ENCODE measurements around the gene CHD3.

The CHD3 gene

DNA sequence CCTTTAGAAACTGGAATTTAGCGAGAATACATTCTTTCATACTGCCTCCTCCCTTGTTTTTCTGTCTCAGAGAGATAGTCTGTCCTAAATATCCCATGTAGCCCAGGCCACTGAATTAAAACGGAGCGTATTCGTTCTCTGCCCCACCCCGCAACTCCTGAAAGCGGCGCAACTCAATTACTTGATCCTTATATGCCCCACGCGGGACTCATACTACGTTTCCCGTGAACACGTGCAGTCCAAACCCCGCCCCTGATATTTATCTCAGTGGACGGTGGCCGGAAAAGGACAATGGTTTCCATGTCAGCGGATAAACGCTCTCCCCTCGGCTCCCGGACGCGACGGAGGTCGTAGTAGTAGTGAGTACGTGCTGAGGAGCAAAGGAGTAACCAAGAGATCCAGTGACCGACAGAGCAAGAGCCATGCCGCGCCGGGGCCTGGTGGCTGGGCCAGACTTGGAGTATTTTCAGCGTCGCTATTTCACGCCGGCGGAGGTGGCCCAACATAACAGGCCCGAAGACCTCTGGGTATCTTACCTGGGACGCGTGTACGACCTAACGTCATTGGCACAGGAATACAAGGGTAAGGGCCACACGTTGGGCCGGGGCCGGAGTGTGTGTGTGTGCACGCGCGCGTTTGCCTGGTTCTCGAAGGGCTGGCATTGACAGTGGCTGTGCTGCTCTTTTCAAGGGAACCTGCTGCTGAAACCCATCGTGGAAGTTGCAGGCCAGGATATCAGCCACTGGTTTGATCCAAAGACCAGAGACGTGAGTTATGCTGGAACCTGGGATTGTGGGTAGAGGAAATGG is 30.7 kb upstream of the CHD3 start, which contains the start of gene CYB5D1 (continued):
- TF ChIP-seq, protein P1, sequence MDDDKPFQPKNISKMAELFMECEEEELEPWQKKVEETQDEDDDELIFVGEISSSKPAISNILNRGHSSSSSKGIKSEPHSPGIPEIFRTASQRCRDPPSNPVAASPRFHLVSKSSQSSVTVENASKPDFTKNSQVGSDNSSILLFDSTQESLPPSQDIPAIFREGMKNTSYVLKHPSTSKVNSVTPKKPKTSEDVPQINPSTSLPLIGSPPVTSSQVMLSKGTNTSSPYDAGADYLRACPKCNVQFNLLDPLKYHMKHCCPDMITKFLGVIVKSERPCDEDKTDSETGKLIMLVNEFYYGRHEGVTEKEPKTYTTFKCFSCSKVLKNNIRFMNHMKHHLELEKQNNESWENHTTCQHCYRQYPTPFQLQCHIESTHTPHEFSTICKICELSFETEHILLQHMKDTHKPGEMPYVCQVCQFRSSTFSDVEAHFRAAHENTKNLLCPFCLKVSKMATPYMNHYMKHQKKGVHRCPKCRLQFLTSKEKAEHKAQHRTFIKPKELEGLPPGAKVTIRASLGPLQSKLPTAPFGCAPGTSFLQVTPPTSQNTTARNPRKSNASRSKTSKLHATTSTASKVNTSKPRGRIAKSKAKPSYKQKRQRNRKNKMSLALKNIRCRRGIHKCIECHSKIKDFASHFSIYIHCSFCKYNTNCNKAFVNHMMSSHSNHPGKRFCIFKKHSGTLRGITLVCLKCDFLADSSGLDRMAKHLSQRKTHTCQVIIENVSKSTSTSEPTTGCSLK (tag by site-specific recombination; IDR thresholded peaks at IDR 0.05): no peak
- TF ChIP-seq ZBTB7A (tag by site-specific recombination; IDR thresholded peaks at IDR 0.05; ENCODE audit: low read depth) (no peak), ZNF600 (tag by site-specific recombination; IDR thresholded peaks at IDR 0.05) (peak; percentile 78; the same call in 1 of the 2 replicates), ZNF311 (tag by site-specific recombination; IDR thresholded peaks at IDR 0.05; ENCODE audit: borderline replicate concordance) (no peak), ZNF747 (tag by site-specific recombination; IDR thresholded peaks at IDR 0.05) (no peak), ZNF157 (tag by site-specific recombination; IDR thresholded peaks at IDR 0.05) (no peak), ZNF76 (tag by site-specific recombination; IDR thresholded peaks at IDR 0.05; ENCODE audit: borderline replicate concordance, low read depth) (peak; percentile 95), ZNF514 (tag by site-specific recombination; IDR thresholded peaks at IDR 0.05) (no peak), ZNF16 (tag by site-specific recombination; IDR thresholded peaks at IDR 0.05; ENCODE audit: low read depth) (no peak), ZNF843 (tag by site-specific recombination; IDR thresholded peaks at IDR 0.05) (peak; percentile 17; the same call in 1 of the 2 replicates), OSR2 (tag by site-specific recombination; IDR thresholded peaks at IDR 0.05) (no peak; the same call in 1 of the 2 replicates), ZNF214 (tag by site-specific recombination; IDR thresholded peaks at IDR 0.05; ENCODE audit: borderline replicate concordance) (no peak), SCRT1 (tag by site-specific recombination; IDR thresholded peaks at IDR 0.05; ENCODE audit: borderline replicate concordance) (no peak), GLI2 (tag by site-specific recombination; IDR thresholded peaks at IDR 0.05; ENCODE audit: borderline replicate concordance, low read depth) (no peak), ZBTB8A (tag by site-specific recombination; IDR thresholded peaks at IDR 0.05) (0 out of 2 replicates have a peak, but pooled peaks have one; percentile 10), ZFP3 (tag by site-specific recombination; IDR thresholded peaks at IDR 0.05; ENCODE audit: low read depth) (no peak), KLF8 (tag by site-specific recombination; IDR thresholded peaks at IDR 0.05) (no peak), MZF1 (tag by site-specific recombination; IDR thresholded peaks at IDR 0.05; ENCODE audit: borderline replicate concordance) (no peak), ZBTB20 (tag by site-specific recombination; IDR thresholded peaks at IDR 0.05) (peak; percentile 64), ZNF791 (tag by site-specific recombination; IDR thresholded peaks at IDR 0.05) (no peak), ZNF433 (tag by site-specific recombination; IDR thresholded peaks at IDR 0.05; ENCODE audit: low read depth) (no peak), ZNF529 (tag by site-specific recombination; IDR thresholded peaks at IDR 0.05; ENCODE audit: insufficient replicate concordance) (no peak), ZBTB1 (tag by site-specific recombination; IDR thresholded peaks at IDR 0.05) (no peak), BCL11B (tag by site-specific recombination; IDR thresholded peaks at IDR 0.05; ENCODE audit: low read depth) (no peak; the same call in 1 of the 2 replicates)
- TF ChIP-seq, protein P2, sequence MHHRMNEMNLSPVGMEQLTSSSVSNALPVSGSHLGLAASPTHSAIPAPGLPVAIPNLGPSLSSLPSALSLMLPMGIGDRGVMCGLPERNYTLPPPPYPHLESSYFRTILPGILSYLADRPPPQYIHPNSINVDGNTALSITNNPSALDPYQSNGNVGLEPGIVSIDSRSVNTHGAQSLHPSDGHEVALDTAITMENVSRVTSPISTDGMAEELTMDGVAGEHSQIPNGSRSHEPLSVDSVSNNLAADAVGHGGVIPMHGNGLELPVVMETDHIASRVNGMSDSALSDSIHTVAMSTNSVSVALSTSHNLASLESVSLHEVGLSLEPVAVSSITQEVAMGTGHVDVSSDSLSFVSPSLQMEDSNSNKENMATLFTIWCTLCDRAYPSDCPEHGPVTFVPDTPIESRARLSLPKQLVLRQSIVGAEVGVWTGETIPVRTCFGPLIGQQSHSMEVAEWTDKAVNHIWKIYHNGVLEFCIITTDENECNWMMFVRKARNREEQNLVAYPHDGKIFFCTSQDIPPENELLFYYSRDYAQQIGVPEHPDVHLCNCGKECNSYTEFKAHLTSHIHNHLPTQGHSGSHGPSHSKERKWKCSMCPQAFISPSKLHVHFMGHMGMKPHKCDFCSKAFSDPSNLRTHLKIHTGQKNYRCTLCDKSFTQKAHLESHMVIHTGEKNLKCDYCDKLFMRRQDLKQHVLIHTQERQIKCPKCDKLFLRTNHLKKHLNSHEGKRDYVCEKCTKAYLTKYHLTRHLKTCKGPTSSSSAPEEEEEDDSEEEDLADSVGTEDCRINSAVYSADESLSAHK (tag by site-specific recombination; IDR thresholded peaks at IDR 0.05): no peak
- TF ChIP-seq, protein P3, sequence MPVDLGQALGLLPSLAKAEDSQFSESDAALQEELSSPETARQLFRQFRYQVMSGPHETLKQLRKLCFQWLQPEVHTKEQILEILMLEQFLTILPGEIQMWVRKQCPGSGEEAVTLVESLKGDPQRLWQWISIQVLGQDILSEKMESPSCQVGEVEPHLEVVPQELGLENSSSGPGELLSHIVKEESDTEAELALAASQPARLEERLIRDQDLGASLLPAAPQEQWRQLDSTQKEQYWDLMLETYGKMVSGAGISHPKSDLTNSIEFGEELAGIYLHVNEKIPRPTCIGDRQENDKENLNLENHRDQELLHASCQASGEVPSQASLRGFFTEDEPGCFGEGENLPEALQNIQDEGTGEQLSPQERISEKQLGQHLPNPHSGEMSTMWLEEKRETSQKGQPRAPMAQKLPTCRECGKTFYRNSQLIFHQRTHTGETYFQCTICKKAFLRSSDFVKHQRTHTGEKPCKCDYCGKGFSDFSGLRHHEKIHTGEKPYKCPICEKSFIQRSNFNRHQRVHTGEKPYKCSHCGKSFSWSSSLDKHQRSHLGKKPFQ (tag by site-specific recombination; IDR thresholded peaks at IDR 0.05): no peak
- TF ChIP-seq, protein P4, sequence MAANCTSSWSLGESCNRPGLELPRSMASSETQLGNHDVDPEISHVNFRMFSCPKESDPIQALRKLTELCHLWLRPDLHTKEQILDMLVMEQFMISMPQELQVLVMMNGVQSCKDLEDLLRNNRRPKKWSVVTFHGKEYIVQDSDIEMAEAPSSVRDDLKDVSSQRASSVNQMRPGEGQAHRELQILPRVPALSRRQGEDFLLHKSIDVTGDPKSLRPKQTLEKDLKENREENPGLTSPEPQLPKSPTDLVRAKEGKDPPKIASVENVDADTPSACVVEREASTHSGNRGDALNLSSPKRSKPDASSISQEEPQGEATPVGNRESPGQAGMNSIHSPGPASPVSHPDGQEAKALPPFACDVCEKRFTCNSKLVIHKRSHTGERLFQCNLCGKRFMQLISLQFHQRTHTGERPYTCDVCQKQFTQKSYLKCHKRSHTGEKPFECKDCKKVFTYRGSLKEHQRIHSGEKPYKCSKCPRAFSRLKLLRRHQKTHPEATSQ (tag by site-specific recombination; IDR thresholded peaks at IDR 0.05): no peak
- TF ChIP-seq, protein P5, sequence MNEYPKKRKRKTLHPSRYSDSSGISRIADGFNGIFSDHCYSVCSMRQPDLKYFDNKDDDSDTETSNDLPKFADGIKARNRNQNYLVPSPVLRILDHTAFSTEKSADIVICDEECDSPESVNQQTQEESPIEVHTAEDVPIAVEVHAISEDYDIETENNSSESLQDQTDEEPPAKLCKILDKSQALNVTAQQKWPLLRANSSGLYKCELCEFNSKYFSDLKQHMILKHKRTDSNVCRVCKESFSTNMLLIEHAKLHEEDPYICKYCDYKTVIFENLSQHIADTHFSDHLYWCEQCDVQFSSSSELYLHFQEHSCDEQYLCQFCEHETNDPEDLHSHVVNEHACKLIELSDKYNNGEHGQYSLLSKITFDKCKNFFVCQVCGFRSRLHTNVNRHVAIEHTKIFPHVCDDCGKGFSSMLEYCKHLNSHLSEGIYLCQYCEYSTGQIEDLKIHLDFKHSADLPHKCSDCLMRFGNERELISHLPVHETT (tag by site-specific recombination; IDR thresholded peaks at IDR 0.05): peak; percentile 32; the same call in 1 of the 2 replicates
- TF ChIP-seq, protein P6, sequence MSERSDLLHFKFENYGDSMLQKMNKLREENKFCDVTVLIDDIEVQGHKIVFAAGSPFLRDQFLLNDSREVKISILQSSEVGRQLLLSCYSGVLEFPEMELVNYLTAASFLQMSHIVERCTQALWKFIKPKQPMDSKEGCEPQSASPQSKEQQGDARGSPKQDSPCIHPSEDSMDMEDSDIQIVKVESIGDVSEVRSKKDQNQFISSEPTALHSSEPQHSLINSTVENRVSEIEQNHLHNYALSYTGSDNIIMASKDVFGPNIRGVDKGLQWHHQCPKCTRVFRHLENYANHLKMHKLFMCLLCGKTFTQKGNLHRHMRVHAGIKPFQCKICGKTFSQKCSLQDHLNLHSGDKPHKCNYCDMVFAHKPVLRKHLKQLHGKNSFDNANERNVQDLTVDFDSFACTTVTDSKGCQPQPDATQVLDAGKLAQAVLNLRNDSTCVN (tag by site-specific recombination; optimal IDR thresholded peaks at IDR 0.05): peak; percentile 70
